OCI-LY7 (cell line): Measurements from ENCODE around the gene DFFA. TPM values are rescaled to one million over a fixed set of nuclear protein-coding genes. Genes with fewer than 3 reads are reported as not detected.
"Not testable (repeated sequence)": the region's sequence is repeated elsewhere in the genome, so short reads cannot be mapped to it uniquely, and the experiment has no call there.

Source experiments
- BruUV-seq: library from RNA; stranded (reverse); fragments of 400-500 nt; replicated peaks from 2 replicates; lab custom pipeline; 2021; lab: Mats Ljungman, UMichigan
- CTCF ChIA-PET: fragments of 300-600 bp; sonication (Branson Sonifier 250); formaldehyde crosslinking; loops from one replicate; lab custom pipeline; 2022; ENCODE audit warnings: antibody characterized with exemption; ENCODE audit not compliant: unreplicated experiment; lab: Charles Lee
- POLR2A ChIA-PET: fragments of 300-600 bp; sonication (Branson Sonifier 250); formaldehyde crosslinking; loops from one replicate; lab custom pipeline; 2022; ENCODE audit warnings: antibody characterized with exemption; lab: Charles Lee
- DNase-seq: peaks from one replicate; pipeline ENCODE4 v3.0.0-alpha.2; 2015; ENCODE audit warnings: low spot score
- H2AFZ ChIP-seq: fragments of 200-600 bp; sonication (generic), shearing (Covaris generic); 2 replicates; pipeline ENCODE4 v1.6.1; 2014; ENCODE audit warnings: mild to moderate bottlenecking, antibody characterized with exemption, low read length, moderate library complexity
- H3K27ac ChIP-seq: fragments of 200-600 bp; sonication (generic); 2 replicates; pipeline ENCODE4 v1.5.1; 2014; ENCODE audit warnings: mixed run types, low read depth, mild to moderate bottlenecking, moderate library complexity, low read length, inconsistent platforms; ENCODE audit not compliant: poor library complexity, severe bottlenecking
- H3K36me3 ChIP-seq: fragments of 200-600 bp; sonication (generic); 2 replicates; pipeline ENCODE4 v1.6.1; 2014; ENCODE audit warnings: mild to moderate bottlenecking, antibody characterized with exemption, low read length, moderate library complexity, mixed read lengths; ENCODE audit not compliant: insufficient read depth
- H3K4me1 ChIP-seq: fragments of 200-600 bp; sonication (generic); 2 replicates; pipeline ENCODE4 v1.5.1; 2014; ENCODE audit warnings: mild to moderate bottlenecking, low read length; ENCODE audit not compliant: insufficient read depth, poor library complexity, severe bottlenecking
- H3K4me2 ChIP-seq: fragments of 200-600 bp; sonication (generic); 2 replicates; pipeline ENCODE4 v1.6.1; 2014; ENCODE audit warnings: mild to moderate bottlenecking, low read length
- H3K4me3 ChIP-seq: fragments of 200-600 bp; sonication (generic); 2 replicates; pipeline ENCODE4 v1.5.1; 2014; ENCODE audit warnings: mild to moderate bottlenecking, low read depth, low read length; ENCODE audit not compliant: poor library complexity, severe bottlenecking
- H3K79me2 ChIP-seq: fragments of 200-600 bp; sonication (generic); 2 replicates; pipeline ENCODE4 v1.6.1; 2016; ENCODE audit warnings: low read depth, mild to moderate bottlenecking, low read length, moderate library complexity, mixed read lengths; ENCODE audit not compliant: insufficient read depth
- H3K9me2 ChIP-seq: fragments of 200-600 bp; sonication (generic); 2 replicates; pipeline ENCODE4 v1.6.1; 2016; ENCODE audit warnings: mild to moderate bottlenecking, low read length, mixed read lengths; ENCODE audit not compliant: insufficient read depth
- H3K9me3 ChIP-seq: fragments of 200-600 bp; sonication (generic); 2 replicates; pipeline ENCODE4 v1.6.1; 2014; ENCODE audit warnings: mild to moderate bottlenecking, mixed run types, low read length, mixed read lengths
- H4K20me1 ChIP-seq: fragments of 200-600 bp; sonication (generic); 2 replicates; pipeline ENCODE4 v1.6.1; 2014; ENCODE audit warnings: mild to moderate bottlenecking, antibody characterized with exemption, low read length, moderate library complexity, mixed read lengths; ENCODE audit not compliant: insufficient read depth
- EZH2phosphoT487 ChIP-seq: fragments of 200-600 bp; sonication (generic); IDR thresholded peaks from 2 replicates; pipeline ENCODE4 v1.6.1; 2018; ENCODE audit warnings: low read depth, borderline replicate concordance, mild to moderate bottlenecking, mixed run types, antibody characterized with exemption, low read length, moderate library complexity, mixed read lengths
- intact Hi-C: fragments of 100-400 bp; cut with micrococcal nuclease; formaldehyde crosslinking; loops from one replicate; pipeline ENCODE4 v1.10.0; 2022; ENCODE audit not compliant: unreplicated experiment
- total RNA-seq, 2 experiments: library from RNA; depleted of rRNA in 1 of 2; stranded (reverse); fragments of >200 nt in 1 of 2; shearing (Covaris generic) in 1 of 2; gene quantifications; 2 replicates each; pipeline ENCODE4 v1.2.3, GENCODE V29; 2014 to 2022
- TF ChIP-seq, protein P1 (sequence below): fragments of 200-600 bp; sonication (generic); conservative IDR thresholded peaks from 2 replicates; pipeline ENCODE4 v1.5.1; 2014; ENCODE audit warnings: mild to moderate bottlenecking, antibody characterized with exemption, low read length, moderate library complexity, mixed read lengths

DFFA gene
- total RNA-seq, 2 experiments from 2014 or later: 64.6 to 79.0 TPM

- Histone ChIP-seq H3K27ac (no peak overlapping the region), H3K9me3 (no peaks in the 10 kb centered on the region), H3K4me3 (no peak overlapping the region), H3K79me2 (no peaks in the 10 kb centered on the region; the same call in 1 of the 2 replicates), H3K9me2 (no peaks in the 10 kb centered on the region), H4K20me1 (no peaks in the 10 kb centered on the region), H2AFZ (no peak overlapping the region), H3K4me1 (peaks cover 32% of the 10 kb centered on the region), H3K36me3 (no peaks in the 10 kb centered on the region; the same call in 1 of the 2 replicates), H3K4me2 (no peak overlapping the region)
- DNase-seq: no peak
- no TSS peak for BruUV-seq
- intact Hi-C loops: loop anchor here (1.0 to 2.0 kb wide), 3 partner anchors 52 to 554 kb away; partner anchors contain the start of gene KIF1B
- POLR2A ChIA-PET: no interaction called here
- no peak for TF ChIP-seq EZH2phosphoT487
- TF ChIP-seq, protein P1, sequence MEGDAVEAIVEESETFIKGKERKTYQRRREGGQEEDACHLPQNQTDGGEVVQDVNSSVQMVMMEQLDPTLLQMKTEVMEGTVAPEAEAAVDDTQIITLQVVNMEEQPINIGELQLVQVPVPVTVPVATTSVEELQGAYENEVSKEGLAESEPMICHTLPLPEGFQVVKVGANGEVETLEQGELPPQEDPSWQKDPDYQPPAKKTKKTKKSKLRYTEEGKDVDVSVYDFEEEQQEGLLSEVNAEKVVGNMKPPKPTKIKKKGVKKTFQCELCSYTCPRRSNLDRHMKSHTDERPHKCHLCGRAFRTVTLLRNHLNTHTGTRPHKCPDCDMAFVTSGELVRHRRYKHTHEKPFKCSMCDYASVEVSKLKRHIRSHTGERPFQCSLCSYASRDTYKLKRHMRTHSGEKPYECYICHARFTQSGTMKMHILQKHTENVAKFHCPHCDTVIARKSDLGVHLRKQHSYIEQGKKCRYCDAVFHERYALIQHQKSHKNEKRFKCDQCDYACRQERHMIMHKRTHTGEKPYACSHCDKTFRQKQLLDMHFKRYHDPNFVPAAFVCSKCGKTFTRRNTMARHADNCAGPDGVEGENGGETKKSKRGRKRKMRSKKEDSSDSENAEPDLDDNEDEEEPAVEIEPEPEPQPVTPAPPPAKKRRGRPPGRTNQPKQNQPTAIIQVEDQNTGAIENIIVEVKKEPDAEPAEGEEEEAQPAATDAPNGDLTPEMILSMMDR: no peak
- CTCF ChIA-PET: interaction anchor here (0.6 to 1.4 kb wide), 2 partner anchors 17 to 65 kb away, joined by 3 read pairs; no protein-coding TSS in a partner anchor
These were observed 43.3 kb downstream of the DFFA start for GRCh38 chr1:10428984-10429383.

DNA sequence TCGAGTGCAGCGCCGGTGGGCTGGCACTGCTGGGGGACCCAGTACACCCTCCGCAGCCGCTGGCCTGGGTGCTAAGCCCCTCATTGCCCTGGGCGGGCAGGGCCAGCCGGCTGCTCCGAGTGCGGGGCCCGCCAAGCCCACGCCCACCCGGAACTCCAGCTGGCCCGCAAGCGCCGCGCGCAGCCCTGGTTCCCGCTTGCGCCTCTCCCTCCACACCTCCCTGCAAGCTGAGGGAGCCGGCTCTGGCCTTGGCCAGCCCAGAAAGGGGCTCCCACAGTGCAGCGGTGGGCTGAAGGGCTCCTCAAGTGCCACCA, 45.8 kb downstream of the DFFA start:
- H3K9me3 ChIP-seq, H3K79me2 ChIP-seq, H2AFZ ChIP-seq, H3K36me3 ChIP-seq, POLR2A ChIA-PET, H3K4me2 ChIP-seq, BruUV-seq, CTCF ChIA-PET, H3K4me3 ChIP-seq, H4K20me1 ChIP-seq, DNase-seq, H3K27ac ChIP-seq, intact Hi-C loops, H3K9me2 ChIP-seq: not testable (repeated sequence)
- peaks cover 11% of the 10 kb centered on the region for H3K4me1 ChIP-seq

DNA sequence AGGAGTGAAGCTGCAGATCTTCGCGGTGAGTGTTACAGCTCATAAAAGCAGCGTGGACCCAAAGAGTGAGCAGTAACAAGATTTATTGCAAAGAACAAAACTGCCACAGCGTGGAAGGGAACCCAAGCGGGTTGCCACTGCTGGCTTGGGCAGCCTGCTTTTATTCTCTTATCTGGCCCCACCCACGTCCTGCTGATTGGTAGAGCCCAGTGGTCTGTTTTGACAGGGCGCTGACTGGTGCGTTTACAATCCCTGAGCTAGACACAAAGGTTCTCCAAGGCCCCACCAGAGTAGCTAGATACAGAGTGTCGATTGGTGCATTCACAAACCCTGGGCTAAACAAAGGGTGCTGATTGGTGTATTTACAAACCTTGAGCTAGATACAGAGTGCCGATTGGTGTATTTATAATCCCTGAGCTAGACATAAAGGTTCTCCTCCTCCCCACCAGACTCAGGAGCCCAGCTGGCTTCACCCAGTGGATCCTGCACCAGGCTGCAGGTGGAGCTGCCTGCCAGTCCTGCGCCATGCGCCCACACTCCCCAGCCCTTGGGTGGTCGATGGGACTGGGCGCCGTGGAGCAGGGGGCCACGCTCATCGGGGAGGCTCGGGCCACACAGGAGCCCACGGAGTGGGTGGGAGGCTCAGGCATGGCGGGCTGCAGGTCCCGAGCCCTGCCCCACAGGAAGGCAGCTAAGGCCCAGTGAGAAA, 46.3 kb downstream of the DFFA start:
- H3K4me3 ChIP-seq, H3K79me2 ChIP-seq, H3K36me3 ChIP-seq, H3K9me2 ChIP-seq, CTCF ChIA-PET, H3K4me1 ChIP-seq, H2AFZ ChIP-seq, H3K27ac ChIP-seq, DNase-seq, H4K20me1 ChIP-seq, intact Hi-C loops, H3K9me3 ChIP-seq, BruUV-seq, H3K4me2 ChIP-seq: not testable (repeated sequence)
- POLR2A ChIA-PET: interaction anchor here (0.6 to 0.9 kb wide), 2 partner anchors 39 to 68 kb away, joined by 3 read pairs; no protein-coding TSS in a partner anchor
